Left cardiac atrium (tissue), 4 donors: ENCODE results near the gene SDF2. TPM values are rescaled to one million over a fixed set of nuclear protein-coding genes. Genes with fewer than 3 reads are reported as not detected.
"Not testable (repeated sequence)": the region's sequence is repeated elsewhere in the genome, so short reads cannot be mapped to it uniquely, and the experiment has no call there.

ENCODE experiments used
- ATAC-seq, 2 donors: fragments of 200-7000 bp; cut with Tn5 transposase; one replicate each; pipeline ENCODE4 v1.9.1; 2020; ENCODE audit warnings: mild to moderate bottlenecking in 2 of 2, moderate library complexity in 2 of 2
- DNase-seq: peaks from one replicate; pipeline ENCODE4 v3.0.0-alpha.2; 2020
- intact Hi-C, 2 donors: fragments of 100-400 bp; cut with DNase I; formaldehyde crosslinking; loops; one replicate each; pipeline versions ENCODE4 v1.14.1 to v1.15.1; 2022 to 2023
- total RNA-seq, 2 donors: library from RNA; stranded (reverse); fragmentation: NEBNext Ultra II Directional; extraction: Animal tissue kit (Norgen Biotek cat#: 25700); gene quantifications; one replicate each; pipeline ENCODE4 v1.2.1, GENCODE V29; 2021
- donor health status: DM: no; HTN: yes; CAD: no.
- donor health status: DM: no; HTN: yes; CAD: no; lungs with severe emphysema.
- donor health status: DM: yes; HTN: yes; CAD: no.
- donor health status: Dilated cardiomyopathy.

SDF2 gene
- total RNA-seq, 2 donors from 2014 or later = 32.9 to 33.7 TPM

DNA sequence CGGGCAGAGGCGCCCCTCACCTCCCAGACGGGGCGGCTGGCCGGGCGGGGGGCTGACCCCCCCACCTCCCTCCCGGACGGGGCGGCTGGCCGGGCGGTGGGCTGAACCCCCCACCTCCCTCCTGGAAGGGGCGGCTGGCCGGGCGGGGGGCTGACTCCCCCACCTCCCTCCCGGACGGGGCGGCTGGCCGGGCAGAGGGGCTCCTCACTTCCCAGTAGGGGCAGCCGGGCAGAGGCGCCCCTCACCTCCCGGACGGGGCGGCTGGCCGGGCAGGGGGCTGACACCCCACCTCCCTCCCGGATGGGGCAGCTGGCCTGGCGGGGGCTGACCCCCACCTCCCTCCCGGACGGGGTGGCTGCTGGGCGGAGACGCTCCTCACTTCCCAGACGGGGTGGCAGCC is 57.7 kb downstream of the SDF2 start:
- intact Hi-C loops, DNase-seq, ATAC-seq: not testable (repeated sequence)

GRCh38 chr17:28599311-28600184 is 62.2 kb downstream of the SDF2 start:
- DNase-seq = peak; percentile 75
- intact Hi-C loops = no loop called here
- ATAC-seq = peak; percentile 64 to 77

DNA sequence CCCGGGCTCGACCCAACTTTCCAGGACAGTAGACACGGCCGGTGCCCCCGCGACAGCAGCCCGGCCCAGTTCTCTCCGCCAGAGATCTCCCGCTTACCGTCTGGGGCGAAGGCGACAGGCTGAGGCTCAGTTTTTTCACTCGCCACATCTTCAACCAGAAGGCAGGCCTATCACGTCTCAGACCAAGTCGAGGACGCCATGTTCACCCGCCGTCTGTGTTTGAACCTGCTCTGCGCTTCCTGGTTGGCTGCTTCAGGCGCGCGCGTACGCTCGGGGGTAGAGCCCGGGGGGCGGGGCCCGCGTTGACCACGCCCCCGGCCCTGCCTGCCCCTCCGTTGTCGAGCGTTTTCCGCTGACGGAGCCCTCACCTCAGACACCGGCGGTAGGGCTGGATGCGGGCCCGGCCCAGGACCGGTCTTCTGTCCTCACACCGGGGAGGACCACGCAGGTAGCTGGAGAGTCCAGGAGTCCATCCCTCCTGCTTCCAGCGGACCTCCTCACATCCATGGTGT is 62.9 kb downstream of the SDF2 start, which contains the start of gene SPAG5:
TSS of gene SPAG5 (minus strand) at position 227 of the 512 bp plus-strand sequence. CDS start at position 148, 79 bp downstream.
- intact Hi-C loops = no loop called here
- peak; percentile 92 for DNase-seq
- peak; percentile 99 to 100 for ATAC-seq

DNA sequence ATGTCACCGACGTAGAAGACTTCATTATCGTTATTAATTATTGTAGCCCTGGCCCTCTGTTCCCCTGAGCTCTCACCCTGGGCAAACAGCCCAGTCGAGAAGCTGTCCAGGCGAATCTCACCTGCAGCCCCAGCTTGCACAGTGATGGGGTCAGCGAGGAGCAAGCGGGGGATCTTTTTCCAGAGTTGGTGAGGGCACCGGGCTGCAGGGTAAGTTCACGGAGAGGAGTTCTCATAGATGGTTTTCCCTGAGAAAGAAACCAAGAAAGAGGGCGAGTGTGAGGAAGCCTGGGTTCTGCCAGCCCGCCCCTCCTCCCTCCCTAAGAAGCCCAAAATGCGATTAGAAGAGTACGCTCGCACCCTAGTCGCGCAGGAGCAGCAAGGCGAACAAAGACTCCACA is 63.3 kb downstream of the SDF2 start:
- intact Hi-C loops = no loop called here
- ATAC-seq = no peak
- no peak for DNase-seq

Other genes with a start within 250 kb of the SDF2 start
- not detected for gene SLC13A2, start 188.3 kb downstream of the SDF2 start, total RNA-seq
- not detected for gene FOXN1, start 155.6 kb downstream of the SDF2 start, total RNA-seq
- 10 to 100 TPM; 13.6 to 23.6 TPM for gene UNC119, start 109.3 kb downstream of the SDF2 start, total RNA-seq
- 10 to 100 TPM; 39.9 to 41.4 TPM for gene PIGS, start 90.4 kb downstream of the SDF2 start, total RNA-seq
- 100 to 1,000 TPM; 138 to 164 TPM for gene ALDOC, start 85.0 kb downstream of the SDF2 start, total RNA-seq
- gene SPAG5, start 62.9 kb downstream of the SDF2 start, total RNA-seq = 1 to 10 TPM in 1 of 2 donors, under 1 TPM in 1; 0.97 to 2.7 TPM
- 1 to 10 TPM; 4.4 to 5.8 TPM for gene RSKR, start 47.7 kb downstream of the SDF2 start, total RNA-seq
- 10 to 100 TPM; 83.6 to 93.3 TPM for gene BLTP2, start 16.7 kb downstream of the SDF2 start, total RNA-seq
- gene SUPT6H, start 299 bp upstream of the SDF2 start, total RNA-seq = 10 to 100 TPM; 35.6 to 47.2 TPM
- 1 to 10 TPM in 1 of 2 donors, under 1 TPM in 1; 0.97 to 1.6 TPM for gene PROCA1, start 50.0 kb upstream of the SDF2 start, total RNA-seq
- 10 to 100 TPM; 37.2 to 53.8 TPM for gene RAB34, start 56.0 kb upstream of the SDF2 start, total RNA-seq
- 100 to 1,000 TPM; 894 to 914 TPM for gene RPL23A, start 58.1 kb upstream of the SDF2 start, total RNA-seq
- 1 to 10 TPM; 3.5 to 3.7 TPM for gene TLCD1, start 64.3 kb upstream of the SDF2 start, total RNA-seq
- 1 to 10 TPM in 1 of 2 donors, under 1 TPM in 1; 0.85 to 1.3 TPM for gene NEK8, start 66.9 kb upstream of the SDF2 start, total RNA-seq
- gene TRAF4, start 82.1 kb upstream of the SDF2 start, total RNA-seq = 1 to 10 TPM; 6.6 to 9.8 TPM
- 10 to 100 TPM; 15.7 to 18.8 TPM for gene FAM222B, start 180.9 kb upstream of the SDF2 start, total RNA-seq
- gene ERAL1, start 193.1 kb upstream of the SDF2 start, total RNA-seq = 10 to 100 TPM; 29.0 to 30.2 TPM
- 100 to 1,000 TPM in 1 of 2 donors, 10 to 100 TPM in 1; 89.9 to 107 TPM for gene FLOT2, start 235.8 kb upstream of the SDF2 start, total RNA-seq
- gene DHRS13, start 241.2 kb upstream of the SDF2 start, total RNA-seq = 1 to 10 TPM; 2.8 to 3.7 TPM